NB4 (cell line): ENCODE results near the gene CDRT15.

ENCODE experiments used
- MYC ChIP-seq: IDR thresholded peaks from 2 replicates; pipeline ENCODE4 v1.6.1; 2011; ENCODE audit warnings: low read depth, low read length
- POLR2A ChIP-seq: IDR thresholded peaks from 2 replicates; pipeline ENCODE4 v1.6.1; 2011; ENCODE audit warnings: mild to moderate bottlenecking; ENCODE audit not compliant: insufficient read length; ENCODE audit errors: extremely low read depth
- TF ChIP-seq, protein P1 (sequence below): IDR thresholded peaks from one replicate; pipeline ENCODE4 v1.5.1; 2012; ENCODE audit warnings: low read depth, low read length
- TF ChIP-seq, protein P2 (sequence below): IDR thresholded peaks from 2 replicates; pipeline ENCODE4 v1.6.1; 2011; ENCODE audit warnings: low read depth, low read length

DNA sequence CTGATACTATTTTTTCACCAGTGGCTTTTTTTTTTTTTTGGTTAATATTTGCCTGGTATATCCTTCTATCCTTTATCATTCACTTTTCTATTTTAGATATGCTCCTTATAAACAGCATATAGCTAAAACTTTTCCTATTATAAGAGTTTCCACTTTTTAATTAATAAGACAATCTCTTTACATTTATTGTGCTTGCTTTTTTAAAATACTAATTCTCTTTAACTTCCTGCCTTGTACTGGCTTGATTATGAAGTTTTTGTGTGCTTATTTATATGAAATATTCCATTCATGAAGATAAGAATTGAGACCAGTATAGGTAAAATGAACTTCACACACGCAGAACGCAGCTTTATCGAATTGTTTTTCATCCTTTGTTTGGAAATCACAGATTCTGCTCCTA, 9.0 kb upstream of the CDRT15 start:
- TF ChIP-seq, protein P1, sequence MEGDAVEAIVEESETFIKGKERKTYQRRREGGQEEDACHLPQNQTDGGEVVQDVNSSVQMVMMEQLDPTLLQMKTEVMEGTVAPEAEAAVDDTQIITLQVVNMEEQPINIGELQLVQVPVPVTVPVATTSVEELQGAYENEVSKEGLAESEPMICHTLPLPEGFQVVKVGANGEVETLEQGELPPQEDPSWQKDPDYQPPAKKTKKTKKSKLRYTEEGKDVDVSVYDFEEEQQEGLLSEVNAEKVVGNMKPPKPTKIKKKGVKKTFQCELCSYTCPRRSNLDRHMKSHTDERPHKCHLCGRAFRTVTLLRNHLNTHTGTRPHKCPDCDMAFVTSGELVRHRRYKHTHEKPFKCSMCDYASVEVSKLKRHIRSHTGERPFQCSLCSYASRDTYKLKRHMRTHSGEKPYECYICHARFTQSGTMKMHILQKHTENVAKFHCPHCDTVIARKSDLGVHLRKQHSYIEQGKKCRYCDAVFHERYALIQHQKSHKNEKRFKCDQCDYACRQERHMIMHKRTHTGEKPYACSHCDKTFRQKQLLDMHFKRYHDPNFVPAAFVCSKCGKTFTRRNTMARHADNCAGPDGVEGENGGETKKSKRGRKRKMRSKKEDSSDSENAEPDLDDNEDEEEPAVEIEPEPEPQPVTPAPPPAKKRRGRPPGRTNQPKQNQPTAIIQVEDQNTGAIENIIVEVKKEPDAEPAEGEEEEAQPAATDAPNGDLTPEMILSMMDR, result no peak
- TF ChIP-seq POLR2A, result no peak
- TF ChIP-seq MYC, result no peak
- TF ChIP-seq, protein P2, sequence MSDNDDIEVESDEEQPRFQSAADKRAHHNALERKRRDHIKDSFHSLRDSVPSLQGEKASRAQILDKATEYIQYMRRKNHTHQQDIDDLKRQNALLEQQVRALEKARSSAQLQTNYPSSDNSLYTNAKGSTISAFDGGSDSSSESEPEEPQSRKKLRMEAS, result no peak
